Osteoblast (primary cell): ENCODE data around the gene WTAP. TPM values are rescaled to one million over a fixed set of nuclear protein-coding genes. Genes with fewer than 3 reads are reported as not detected.
"Not testable (repeated sequence)": the region's sequence is repeated elsewhere in the genome, so short reads cannot be mapped to it uniquely, and the experiment has no call there.

Source experiments
- DNase-seq: peaks from one replicate; pipeline ENCODE4 v3.0.0; 2011; ENCODE audit warnings: low spot score, mixed read lengths; ENCODE audit not compliant: insufficient read length; ENCODE audit errors: missing footprints
- H2AFZ ChIP-seq: 2 replicates; pipeline ENCODE4 v1.6.0; 2011; ENCODE audit warnings: mild to moderate bottlenecking, low read length
- H3K27ac ChIP-seq: 2 replicates; pipeline ENCODE4 v1.5.1; 2011; ENCODE audit warnings: mild to moderate bottlenecking, low read depth, low read length, moderate library complexity
- H3K27me3 ChIP-seq: 2 replicates; pipeline ENCODE4 v1.6.0; 2012; ENCODE audit warnings: mild to moderate bottlenecking, control low read depth, inconsistent platforms, low read length, moderate library complexity; ENCODE audit not compliant: insufficient read depth
- H3K36me3 ChIP-seq: 2 replicates; pipeline ENCODE4 v1.5.1; 2011; ENCODE audit warnings: mild to moderate bottlenecking, low read length, control low read depth, moderate library complexity; ENCODE audit not compliant: insufficient read depth
- H3K4me1 ChIP-seq: 2 replicates; pipeline ENCODE4 v1.5.1; 2011; ENCODE audit warnings: mild to moderate bottlenecking, low read length, control low read depth, moderate library complexity; ENCODE audit not compliant: insufficient read depth
- H3K4me2 ChIP-seq: 2 replicates; pipeline ENCODE4 v1.6.0; 2011; ENCODE audit warnings: mild to moderate bottlenecking, low read length; ENCODE audit not compliant: insufficient read depth
- H3K4me3 ChIP-seq: fragments of 200-600 bp; sonication (generic); 3 replicates; pipeline ENCODE4 v1.5.1; 2012; ENCODE audit warnings: mild to moderate bottlenecking, low read length, inconsistent platforms; ENCODE audit not compliant: insufficient read depth
- H3K79me2 ChIP-seq: 2 replicates; pipeline ENCODE4 v1.6.0; 2012; ENCODE audit warnings: mild to moderate bottlenecking, low read length, control low read depth, inconsistent platforms; ENCODE audit not compliant: insufficient read depth
- H3K9me3 ChIP-seq: 2 replicates; pipeline ENCODE4 v1.5.1; 2011; ENCODE audit warnings: low read depth, low read length, control low read depth
- H4K20me1 ChIP-seq: 2 replicates; pipeline ENCODE4 v1.6.0; 2012; ENCODE audit warnings: mild to moderate bottlenecking, low read length, control low read depth; ENCODE audit not compliant: insufficient read depth
- total RNA-seq: library from RNA; depleted of rRNA; stranded (reverse); fragments of >200 nt; gene quantifications from 2 replicates; pipeline ENCODE4 v1.2.3, GENCODE V29; 2012
- TF ChIP-seq, protein P1 (sequence below): IDR thresholded peaks from 2 replicates; pipeline ENCODE4 v1.5.1; 2011; ENCODE audit warnings: mild to moderate bottlenecking, low read depth, low read length, moderate library complexity; ENCODE audit errors: extremely low read depth

WTAP gene
- total RNA-seq, 1 donor: 119 TPM

DNA sequence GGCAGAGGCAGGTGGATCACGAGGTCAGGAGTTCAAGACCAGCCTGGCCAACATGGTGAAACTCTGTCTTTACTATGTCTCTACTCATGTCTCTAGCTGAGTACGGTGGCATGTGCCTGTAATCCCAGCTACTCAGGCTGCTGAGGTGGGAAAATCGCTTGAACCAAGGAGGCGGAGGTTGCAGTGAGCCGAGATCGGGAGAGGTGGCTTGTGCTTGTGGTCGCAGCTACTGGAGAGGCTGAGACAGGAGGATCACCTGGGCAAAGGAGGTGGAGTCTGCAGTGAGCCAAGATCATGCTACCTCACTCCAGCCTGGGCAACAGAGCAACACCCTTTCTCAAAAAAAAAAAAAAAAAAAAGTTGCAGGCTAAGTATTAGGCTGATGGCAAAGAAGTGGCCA, 8.0 kb upstream of the WTAP start:
- DNase-seq: no peak
- TF ChIP-seq, protein P1, sequence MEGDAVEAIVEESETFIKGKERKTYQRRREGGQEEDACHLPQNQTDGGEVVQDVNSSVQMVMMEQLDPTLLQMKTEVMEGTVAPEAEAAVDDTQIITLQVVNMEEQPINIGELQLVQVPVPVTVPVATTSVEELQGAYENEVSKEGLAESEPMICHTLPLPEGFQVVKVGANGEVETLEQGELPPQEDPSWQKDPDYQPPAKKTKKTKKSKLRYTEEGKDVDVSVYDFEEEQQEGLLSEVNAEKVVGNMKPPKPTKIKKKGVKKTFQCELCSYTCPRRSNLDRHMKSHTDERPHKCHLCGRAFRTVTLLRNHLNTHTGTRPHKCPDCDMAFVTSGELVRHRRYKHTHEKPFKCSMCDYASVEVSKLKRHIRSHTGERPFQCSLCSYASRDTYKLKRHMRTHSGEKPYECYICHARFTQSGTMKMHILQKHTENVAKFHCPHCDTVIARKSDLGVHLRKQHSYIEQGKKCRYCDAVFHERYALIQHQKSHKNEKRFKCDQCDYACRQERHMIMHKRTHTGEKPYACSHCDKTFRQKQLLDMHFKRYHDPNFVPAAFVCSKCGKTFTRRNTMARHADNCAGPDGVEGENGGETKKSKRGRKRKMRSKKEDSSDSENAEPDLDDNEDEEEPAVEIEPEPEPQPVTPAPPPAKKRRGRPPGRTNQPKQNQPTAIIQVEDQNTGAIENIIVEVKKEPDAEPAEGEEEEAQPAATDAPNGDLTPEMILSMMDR: no peak
- no peaks in the 10 kb centered on the region for H3K27me3 ChIP-seq
- no peaks in the 10 kb centered on the region for H4K20me1 ChIP-seq
- peaks cover 6% of the 10 kb centered on the region for H3K36me3 ChIP-seq
- H3K9me3 ChIP-seq: no peaks in the 10 kb centered on the region
- peaks cover 20% of the 10 kb centered on the region for H3K4me1 ChIP-seq
- H3K4me3 ChIP-seq: no peak overlapping the region
- H3K27ac ChIP-seq: no peak overlapping the region
- no peak overlapping the region for H3K4me2 ChIP-seq
- H3K79me2 ChIP-seq: peaks cover 53% of the 10 kb centered on the region
- no peak overlapping the region for H2AFZ ChIP-seq

DNA sequence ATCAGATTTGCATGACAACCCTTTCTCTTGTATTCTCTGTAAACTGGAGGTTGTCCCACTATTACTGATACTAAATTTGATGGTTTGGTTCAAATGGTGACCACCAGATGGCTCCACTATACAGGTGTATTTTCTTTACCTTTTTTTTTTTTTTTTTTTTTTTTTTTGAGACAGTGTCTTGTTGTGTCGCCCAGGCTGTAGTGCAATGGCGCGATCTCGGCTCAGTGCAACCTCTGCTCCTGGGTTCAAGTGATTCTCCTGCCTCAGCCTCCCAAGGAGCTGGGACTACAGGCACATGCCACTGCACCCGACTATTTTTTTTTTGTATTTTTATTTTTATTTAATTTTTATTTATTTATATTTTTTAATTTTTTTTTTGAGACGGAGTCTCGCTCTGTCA, 6.6 kb upstream of the WTAP start:
- DNase-seq: no peak
- TF ChIP-seq, protein P1: peak; percentile 42
- peaks cover 54% of the 10 kb centered on the region for H3K79me2 ChIP-seq

DNA sequence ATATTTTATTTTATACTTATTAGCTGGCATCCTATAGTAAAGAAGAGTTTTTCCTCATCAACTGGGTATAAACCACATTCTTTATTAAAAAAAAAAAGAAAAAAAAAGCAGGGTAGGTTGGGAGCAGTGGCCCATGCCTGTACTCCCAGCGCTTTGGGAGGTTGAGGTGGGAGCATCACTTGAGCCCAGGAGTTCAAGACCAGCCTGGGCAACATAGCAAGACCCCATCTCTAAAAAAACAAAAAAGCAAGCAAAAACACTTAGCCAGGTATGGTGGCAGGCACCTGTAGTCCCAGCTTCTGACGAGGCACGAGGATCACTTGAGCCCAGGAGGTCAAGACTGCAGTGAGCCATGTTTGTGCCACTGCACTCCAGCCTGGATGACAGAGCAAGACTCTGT, 5.3 kb upstream of the WTAP start:
- not testable (repeated sequence) for H3K4me3 ChIP-seq, H3K4me2 ChIP-seq, H4K20me1 ChIP-seq, H2AFZ ChIP-seq, H3K27me3 ChIP-seq, H3K36me3 ChIP-seq, H3K27ac ChIP-seq, H3K9me3 ChIP-seq, DNase-seq
- H3K4me1 ChIP-seq: peaks cover 17% of the 10 kb centered on the region
- H3K79me2 ChIP-seq: peaks cover 66% of the 10 kb centered on the region

More for the DNA sequence above, 6.6 kb upstream of the WTAP start:
- Histone ChIP-seq H3K4me2 (no peak overlapping the region), H3K27me3 (no peaks in the 10 kb centered on the region), H3K36me3 (peaks cover 3% of the 10 kb centered on the region), H3K9me3 (no peaks in the 10 kb centered on the region), H3K4me3 (no peak overlapping the region), H3K4me1 (peaks cover 23% of the 10 kb centered on the region), H2AFZ (no peak overlapping the region), H3K27ac (no peak overlapping the region), H4K20me1 (no peaks in the 10 kb centered on the region)

DNA sequence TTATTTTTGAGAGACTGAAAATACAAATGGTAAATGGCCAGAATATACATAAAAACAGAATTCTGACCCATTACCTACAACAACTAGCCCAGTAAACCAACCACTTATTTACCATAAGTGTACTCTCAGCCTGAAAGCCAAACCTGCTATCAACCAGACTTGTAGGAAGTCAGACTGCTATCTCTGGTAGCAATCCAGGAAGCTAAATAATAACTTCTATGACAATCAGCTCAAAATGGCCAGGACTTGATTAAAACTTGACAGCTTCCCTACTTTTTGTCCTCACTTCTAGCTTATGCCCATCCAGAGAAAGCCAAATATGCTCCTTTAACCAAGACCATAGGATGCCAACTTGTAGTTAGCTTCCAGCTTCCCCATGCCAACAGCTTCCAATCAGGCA, 4.7 kb upstream of the WTAP start:
- Histone ChIP-seq H4K20me1 (no peaks in the 10 kb centered on the region), H3K4me2 (no peak overlapping the region), H3K27me3 (no peaks in the 10 kb centered on the region)

More for the DNA sequence above, 4.7 kb upstream of the WTAP start:
- Histone ChIP-seq H3K9me3 (no peaks in the 10 kb centered on the region), H3K79me2 (peaks cover 71% of the 10 kb centered on the region), H3K36me3 (peaks cover 3% of the 10 kb centered on the region), H3K4me1 (peaks cover 10% of the 10 kb centered on the region), H2AFZ (no peak overlapping the region), H3K27ac (no peak overlapping the region), H3K4me3 (no peak overlapping the region)
- DNase-seq: no peak
- TF ChIP-seq, protein P1: no peak
